Stimulated activated naive CD4-positive, alpha-beta T cell (primary cell): Measurements from ENCODE around the gene TMEM200C.
"Not testable (repeated sequence)": the region's sequence is repeated elsewhere in the genome, so short reads cannot be mapped to it uniquely, and the experiment has no call there.

Experiments used
- DNase-seq, 6 experiments: peaks; one replicate each; lab custom pipeline; 2025; lab: John Stamatoyannopoulos, UW

The TMEM200C gene

DNA sequence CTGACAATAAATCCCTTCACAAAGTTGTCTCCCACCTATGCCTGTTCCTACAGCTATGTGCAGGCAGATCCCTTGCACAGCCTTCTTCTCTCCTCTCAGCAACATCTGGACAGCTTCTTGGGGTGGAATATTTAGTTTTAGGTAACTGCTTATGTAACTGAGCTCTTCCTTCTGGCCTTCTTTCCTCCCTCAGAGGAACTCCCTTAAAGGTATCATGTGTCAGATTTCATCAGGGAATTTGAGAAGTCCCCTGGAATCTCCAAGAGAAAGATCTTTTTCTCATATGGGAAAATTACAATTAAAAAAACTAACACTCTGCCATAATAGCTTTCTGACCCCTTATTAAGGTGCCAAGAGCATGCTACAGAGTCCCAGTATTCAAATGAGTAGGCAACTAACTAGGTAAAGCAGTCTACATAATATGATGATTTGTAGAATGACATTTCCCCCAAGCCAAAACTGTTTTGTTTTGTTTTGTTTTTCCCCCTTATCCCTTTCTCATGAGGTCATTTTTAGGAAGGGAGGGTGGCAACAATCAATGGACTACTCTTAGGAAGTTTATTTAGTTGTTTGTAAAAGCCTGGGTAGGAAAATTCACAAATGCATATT is 2.4 kb downstream of the TMEM200C start:
- DNase-seq = no peak

DNA sequence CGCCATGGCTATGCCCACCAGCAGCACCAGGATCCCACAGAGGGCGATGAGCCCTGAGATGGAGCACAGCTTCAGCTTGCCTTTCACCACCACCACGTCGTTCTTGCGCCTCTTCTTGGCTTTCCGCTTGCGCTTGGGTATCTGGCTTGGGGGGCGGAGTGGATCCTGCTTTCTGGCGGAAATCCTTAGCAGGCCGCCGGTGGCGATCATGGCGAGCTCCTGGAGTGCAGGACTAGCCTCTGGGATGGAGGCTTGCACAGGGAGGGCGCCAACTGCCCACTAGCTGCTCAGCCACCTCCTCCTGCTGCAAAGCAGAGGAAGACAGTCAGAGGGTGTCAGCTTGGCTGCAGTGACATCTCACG is 3.5 kb downstream of the TMEM200C start:
- DNase-seq = no peak

DNA sequence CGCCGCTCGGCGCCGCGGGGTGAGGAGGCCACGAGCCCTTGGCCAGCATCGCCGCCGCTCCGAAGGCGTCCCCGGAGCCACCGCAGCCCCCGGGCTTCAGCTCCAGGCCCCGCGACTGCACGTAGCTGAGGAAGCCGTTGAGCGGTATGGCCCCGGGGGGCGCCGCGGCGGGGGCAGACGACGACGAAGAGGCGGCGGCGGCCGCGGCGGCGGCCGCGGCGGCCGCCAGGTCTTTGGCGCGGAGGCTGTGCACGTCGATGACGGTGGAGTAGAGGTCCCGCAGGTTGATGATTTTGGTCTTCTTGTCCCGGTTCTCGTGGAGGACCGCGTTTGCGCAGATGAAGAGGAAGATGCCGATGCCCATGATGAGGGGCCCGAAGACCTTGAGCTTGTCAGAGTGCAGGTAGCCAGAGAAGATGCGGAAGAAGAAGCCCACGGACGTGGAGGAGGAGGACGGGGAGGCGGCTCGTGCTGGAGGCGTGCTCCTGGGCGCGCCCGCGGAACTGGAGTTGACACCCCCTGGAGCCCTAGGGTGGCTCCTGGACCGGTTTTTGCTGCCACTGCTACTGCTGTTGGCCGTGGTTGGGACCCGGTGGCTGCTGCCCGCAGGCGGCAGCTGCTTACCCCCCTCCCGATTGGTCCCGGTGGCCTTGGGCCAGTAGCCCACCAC is 4.0 kb downstream of the TMEM200C start:
- DNase-seq = no peak

DNA sequence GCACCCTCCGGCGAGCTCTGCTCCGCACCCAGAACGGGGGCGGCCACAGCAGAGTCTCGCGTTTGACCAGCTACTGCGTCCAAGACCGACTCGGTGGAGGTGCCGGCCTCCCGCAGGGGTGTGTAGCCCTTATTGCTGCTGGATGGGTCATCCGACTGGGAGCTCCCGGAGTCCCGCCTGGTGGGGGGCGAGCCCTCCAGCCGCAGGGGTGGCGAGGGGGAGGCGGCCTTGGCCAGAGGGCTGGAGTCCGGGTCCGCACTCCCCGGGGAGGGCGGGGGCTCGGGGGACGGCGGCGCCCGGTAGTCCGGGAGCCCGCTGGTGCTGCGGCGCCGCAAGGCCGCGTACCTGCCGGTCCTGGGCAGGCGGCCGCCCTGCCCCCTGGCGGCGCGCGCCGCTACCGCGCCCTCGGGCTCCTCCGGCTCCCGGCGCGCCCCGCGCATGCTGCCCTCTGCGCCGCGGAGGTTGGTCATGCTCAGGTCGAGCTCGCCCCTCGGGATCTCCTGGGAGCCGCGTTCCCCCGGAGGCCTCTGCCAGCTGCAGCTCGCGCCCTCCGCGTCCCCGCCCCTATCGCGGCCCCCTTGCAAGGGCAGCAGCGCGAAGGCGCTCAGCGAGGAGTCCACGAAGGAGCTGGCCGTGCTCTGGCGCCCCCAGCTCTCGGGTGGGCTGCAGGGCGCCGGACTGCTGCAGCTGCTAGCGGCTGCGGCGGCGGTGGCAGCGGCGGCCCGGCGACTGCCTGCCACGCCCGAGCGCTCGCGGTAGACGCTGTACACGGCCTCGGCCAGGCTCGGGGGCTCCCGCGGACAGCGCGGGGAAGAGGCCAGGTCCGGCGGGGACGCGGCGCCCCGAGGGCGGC is 4.8 kb downstream of the TMEM200C start:
- peak in 3 of 6 experiments; percentile 15 to 41 (median 38) for DNase-seq

DNA sequence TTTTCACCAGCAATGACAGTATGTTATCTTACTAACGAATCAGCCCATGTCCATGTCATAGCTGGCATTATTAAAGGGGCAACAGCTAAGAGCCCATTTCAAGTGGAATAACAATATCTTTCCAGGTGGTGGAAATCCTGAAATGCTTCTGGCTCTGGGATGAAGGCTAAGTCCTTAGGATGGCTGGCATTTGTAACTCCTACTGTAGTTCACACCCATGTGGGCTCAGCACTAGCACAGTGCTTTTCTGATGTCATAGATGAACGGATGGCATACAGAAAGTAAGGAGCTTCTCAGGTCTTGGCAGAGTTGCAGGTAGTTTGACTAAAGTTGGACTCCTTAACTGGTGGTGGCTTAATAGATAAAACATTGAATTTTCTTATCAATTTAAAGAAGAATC is 10.0 kb downstream of the TMEM200C start:
- no peak for DNase-seq

DNA sequence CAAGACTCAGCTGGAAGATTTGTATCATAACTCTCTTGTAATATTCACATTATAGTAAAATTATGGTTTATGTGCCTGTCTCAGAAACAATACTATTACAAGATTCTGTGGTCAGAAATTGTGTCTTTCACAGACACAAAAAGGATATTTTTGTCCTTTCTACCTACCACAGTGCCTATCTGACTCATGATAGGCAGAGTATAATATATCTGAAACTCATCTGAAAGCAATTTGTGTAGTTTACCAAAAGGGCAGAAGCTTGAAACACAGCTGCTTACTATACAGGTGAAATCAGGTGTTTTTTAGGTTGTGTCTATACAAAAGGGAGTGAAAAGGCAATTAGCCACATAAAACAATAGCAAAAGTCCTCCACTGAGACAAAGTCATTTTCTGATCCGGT is 10.9 kb downstream of the TMEM200C start:
- no peak for DNase-seq

DNA sequence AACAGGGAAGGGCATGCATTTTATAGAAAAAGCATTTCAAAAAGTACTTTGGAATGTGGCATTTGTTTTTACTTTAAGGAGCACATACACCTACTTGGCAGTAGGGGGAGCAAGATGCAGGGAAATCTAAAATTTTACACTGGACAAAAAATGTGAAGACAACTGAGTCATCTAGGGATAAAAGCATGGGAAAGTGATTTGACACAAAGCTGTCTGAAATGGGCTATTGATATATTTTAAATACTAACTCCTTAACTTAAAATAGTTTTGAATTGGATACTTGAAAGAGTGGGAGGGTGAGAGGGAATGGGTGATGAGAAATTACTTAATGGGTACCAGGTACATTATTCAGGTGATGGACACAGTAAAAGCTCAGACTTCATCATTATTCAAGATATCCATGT is 15.8 kb downstream of the TMEM200C start:
- DNase-seq = peak in 1 of 6 experiments; percentile 4

DNA sequence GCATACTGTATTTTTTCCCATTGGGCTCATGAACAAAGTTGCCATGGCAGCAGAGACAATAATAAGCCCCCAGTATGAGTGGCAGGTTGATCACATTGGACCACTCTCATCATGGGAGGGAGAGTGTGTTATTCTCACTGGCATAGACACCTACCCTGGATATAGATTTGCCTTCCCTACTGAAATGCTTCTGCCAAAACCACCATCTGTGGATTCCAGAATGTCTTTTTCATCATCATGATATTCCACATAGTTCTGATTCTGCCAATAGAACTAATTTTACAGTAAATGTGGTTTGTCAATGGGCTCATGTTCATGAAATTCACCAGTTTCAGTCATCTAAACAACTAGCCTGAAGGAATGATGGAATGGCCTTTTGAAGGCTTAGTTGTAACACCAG is 18.4 kb downstream of the TMEM200C start:
- DNase-seq = no peak

DNA sequence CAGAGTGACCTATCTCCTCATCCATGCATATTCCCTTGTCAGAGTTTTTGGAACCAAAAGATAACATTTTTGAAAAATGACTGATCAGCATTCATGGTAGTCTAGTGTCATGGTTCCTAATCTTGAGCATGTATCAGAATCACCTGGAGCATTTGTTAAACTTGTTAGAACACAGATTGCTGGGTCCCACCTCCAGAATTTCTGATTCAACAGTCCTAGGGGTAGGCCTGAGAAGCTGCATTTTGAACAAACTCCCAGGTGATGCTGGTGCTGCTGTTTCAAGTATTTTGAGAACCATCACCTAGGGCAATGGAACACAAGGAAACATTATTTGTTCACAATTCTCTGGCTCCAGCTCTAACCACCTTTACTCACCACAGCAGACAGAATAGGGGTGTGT is 21.0 kb downstream of the TMEM200C start:
- no peak for DNase-seq

DNA sequence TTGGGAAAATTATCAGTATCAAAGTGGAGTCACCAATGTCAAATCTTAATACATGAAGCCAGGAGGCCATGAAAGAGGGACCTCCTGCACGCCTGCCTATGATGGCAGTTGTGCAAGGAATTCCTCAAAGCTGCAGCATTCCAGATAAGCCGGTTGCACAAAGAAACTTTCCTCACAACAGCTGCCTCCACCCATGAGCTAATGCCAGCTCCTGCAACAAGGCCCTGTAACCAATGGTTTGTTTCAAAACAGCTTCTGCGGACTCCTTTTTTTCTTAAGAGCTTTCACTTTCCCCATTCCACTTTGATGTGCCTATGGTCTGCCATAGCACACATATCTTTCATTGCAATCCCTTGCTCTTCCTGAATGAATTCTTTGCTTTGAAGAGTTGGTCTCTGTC is 22.4 kb downstream of the TMEM200C start:
- no peak for DNase-seq

DNA sequence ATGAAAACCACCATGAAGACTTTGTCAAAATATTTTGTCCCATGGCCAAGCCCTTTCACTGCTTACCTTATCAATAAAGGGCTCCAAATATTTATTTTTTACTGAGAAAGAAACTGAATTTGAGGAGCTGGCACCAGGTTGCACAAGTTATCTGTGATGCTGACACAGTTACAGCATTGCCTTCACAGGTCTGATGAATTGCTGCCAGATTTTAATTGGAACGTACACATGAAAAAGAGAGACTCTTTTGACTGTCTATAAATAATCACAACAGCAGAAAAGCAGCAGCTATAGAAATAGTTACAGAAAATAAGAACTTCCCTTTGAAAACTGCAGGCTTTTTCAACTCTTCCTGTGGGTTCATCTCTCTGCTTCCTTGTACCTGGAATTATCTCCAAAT is 23.9 kb downstream of the TMEM200C start:
- DNase-seq = no peak

DNA sequence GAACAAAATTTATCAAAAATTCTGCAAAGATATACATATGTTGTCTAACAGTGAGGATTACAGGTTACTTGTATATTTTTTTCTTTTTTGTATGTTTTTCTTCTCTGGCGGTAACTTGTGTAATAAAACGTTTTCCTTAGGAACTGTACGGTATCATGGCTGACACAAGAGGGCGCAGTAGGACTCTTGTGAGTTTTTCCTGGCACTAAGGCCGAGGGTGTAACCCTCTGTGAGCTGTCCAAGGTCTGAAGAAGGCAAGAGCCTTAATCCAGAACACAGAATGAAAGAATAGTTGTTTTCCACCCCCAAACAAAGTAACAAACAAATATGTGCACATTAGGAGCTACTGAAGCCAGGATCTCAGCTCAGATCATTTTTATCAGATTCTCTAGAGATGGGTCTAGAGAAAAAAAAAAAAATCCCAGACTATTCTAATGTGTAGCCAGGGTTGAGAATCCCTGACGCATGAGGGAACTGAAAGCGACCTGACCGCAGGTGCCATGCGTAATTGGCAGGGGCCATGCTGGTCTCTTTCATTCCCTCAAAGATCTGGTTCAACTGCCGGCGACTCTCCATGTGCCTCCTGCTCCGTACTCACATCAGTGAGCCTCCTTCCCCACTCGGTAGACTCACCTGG is 27.0 kb downstream of the TMEM200C start:
- DNase-seq = peak in 1 of 6 experiments; percentile 4

DNA sequence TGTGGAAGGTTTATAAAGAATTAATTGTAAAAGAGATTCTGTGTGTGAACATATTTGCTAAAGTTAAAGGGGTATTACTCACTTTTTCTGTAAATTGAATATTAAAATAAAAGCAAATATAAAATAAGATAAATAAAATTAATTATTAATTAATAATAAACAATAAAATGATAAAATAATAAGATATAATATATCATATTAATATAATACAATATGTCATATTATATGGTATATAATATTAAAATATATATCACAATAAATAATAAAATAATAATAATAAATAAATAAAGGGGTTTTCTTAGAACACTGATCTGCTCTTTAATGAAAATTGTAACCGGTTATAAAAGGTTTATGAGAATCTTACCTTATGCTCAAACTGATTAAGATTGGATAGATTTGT is 29.8 kb downstream of the TMEM200C start:
- no peak for DNase-seq

DNA sequence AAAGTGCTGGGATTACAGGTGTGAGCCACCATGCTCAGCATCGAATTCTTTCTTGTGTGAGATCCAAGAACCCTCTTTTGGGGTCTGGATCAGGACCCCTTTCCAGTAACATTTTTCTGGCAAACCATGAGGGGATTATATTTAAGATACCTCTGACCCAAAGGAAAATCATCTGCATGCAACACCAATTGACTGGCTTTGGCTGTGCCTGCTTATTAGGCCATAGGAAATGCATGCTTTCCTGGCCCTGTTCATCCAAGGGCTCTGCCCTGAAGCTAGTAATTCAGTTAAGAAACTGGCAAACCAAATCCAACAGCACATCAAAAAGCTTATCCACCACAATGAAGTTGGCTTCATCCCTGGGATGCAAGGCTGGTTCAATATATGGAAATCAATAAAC is 33.2 kb downstream of the TMEM200C start:
- not testable (repeated sequence) for DNase-seq

DNA sequence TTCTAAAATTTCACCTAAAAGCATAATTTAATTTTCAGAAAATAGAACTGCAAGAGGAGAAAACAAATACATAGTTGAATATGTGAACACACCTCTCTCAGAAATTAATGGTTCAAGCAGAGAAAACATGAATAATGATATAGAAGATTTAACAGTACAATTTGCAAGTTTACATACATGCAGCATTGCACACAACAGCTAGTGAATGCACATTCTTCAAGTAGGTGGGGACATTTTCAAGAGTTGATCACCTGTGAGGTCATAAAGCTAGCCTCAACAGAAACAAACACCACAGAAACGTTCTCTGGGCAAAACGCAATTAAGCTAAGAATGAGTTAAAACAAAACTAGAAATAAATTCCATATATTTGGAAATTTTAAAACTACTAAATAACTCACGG is 38.1 kb downstream of the TMEM200C start:
- DNase-seq = no peak

DNA sequence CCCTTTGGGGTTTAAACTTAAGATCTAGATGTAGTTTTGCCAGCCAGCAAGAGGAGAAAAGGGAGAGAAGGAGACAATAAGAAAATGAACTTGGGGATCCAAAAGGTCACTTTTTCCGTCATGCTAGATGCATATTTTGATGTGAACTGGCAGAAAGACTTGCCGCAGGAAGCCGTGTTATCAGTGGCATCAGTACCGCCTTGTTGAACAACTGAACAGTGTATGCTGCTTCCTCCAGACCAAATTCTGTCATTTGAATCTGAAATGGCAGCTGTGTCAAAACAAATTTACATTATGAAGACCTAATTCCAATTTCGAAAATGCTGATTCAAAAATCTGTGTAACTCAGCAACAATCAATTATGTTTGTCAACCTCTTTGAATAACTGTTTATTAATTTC is 42.1 kb downstream of the TMEM200C start:
- no peak for DNase-seq

DNA sequence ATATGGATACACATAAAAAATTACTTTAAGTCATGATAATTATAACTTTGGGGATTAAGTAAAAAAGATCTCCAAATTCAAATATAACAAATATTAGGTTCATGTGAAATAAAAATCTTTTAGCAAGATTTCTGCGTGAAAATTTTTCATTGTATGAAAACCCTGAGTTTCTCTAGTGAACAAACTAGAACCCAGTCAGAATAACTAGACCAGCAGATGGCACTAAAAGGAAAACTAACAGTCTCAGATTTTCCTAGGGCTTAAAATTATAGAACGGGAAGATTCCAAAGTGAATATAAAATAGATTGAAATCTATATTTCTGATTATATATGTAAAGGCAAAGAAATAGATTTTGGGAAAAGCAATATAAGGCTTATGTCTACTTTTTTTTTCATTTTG is 43.3 kb downstream of the TMEM200C start:
- no peak for DNase-seq

DNA sequence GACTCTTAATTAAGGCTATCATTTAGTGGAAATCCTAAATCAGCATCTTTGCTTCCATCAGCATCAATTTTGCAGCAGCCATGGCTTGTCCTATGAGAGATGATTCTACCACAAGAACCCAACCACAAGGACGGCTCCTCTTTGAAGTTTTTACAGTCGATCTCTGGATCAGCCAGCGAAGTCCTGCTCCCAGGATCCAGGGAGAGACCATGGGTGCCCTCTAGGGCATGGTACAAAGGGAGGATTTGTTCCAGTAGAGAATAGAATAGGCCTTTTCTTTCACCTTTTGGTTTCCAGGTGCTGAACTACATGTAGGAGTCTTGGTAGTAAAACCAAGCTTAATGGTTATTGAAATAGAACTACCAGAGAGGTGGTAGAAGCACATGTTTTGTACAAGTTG is 52.7 kb downstream of the TMEM200C start:
- DNase-seq = no peak

DNA sequence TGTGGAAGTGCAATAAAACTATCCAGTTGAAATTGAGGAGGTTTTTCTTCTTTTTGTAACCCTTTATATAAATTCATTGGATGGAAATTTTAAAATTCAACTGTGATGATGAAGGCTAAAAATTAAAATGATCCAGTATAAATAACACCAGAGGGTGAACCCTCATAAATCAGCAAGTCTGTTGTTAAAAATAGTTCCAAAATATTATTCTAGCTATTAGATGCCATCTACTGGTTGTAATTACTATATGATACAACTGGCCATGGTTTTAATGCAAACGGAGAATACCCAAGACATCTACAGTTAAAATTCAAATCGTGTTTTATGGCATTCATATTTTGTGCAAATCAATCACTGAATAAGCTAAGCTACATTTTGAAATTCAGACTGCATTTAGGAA is 53.8 kb downstream of the TMEM200C start:
- DNase-seq = no peak

DNA sequence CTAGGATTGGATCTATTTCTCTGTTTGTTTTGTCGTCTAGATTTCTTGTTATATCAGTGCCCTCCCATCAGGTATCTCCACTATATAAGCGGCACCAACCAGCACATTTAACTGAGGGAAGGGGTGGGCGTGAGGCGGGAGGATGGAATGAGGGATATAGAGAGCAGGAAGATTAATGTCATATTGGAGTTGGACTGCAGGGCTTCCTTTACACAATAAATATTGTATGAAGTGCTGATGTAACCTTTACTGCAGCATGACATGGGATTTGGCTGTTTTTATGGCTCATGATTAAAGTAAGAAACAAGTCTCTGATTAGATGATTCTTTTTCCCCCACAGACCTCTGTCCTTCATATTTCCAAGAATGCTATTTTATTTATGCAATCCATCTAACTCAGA is 54.8 kb downstream of the TMEM200C start:
- no peak for DNase-seq

DNA sequence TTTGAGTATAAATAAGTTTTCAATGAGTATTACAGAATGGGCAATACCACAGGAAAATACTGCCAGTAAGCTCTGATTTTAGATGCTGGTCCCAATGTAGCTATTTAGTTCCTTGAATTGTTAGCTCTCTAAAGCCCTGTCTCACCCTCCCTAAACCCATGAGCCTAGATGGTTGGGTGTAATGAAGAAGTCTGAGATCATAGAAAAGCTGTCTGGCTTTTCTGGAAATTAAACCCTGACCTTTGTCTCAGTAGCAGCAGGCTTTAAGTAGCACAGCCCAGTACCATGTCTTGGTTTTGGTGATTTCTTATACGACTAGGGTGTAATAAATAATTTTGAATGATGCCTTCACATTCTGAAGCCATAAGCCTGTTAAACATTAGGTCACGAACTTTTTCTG is 55.3 kb downstream of the TMEM200C start:
- DNase-seq = no peak

DNA sequence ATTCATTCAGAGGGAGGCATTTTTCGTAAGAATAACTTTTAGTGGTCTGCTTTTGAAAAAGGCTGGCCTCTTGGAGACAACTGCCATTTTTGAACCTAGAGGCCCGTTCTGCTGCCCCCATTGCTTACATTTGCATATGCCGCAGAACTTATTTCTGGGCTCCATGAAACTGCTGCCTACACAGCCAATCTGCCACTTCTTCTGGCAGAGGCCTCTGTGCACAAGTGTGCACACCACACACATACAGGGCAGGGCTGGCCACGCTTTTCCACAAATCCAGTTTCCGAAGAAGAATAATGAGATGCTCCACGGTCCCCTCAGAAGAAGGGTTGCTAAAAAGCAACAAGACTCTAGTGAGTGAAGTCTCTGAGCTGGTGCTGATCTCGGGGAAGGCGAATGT is 56.2 kb downstream of the TMEM200C start:
- DNase-seq = no peak
